ENCODE data around the gene AHI1. TPM values are rescaled to one million over a fixed set of nuclear protein-coding genes. Genes with fewer than 3 reads are reported as not detected.

Gene AHI1
- total RNA-seq, result 20.0 TPM

DNA sequence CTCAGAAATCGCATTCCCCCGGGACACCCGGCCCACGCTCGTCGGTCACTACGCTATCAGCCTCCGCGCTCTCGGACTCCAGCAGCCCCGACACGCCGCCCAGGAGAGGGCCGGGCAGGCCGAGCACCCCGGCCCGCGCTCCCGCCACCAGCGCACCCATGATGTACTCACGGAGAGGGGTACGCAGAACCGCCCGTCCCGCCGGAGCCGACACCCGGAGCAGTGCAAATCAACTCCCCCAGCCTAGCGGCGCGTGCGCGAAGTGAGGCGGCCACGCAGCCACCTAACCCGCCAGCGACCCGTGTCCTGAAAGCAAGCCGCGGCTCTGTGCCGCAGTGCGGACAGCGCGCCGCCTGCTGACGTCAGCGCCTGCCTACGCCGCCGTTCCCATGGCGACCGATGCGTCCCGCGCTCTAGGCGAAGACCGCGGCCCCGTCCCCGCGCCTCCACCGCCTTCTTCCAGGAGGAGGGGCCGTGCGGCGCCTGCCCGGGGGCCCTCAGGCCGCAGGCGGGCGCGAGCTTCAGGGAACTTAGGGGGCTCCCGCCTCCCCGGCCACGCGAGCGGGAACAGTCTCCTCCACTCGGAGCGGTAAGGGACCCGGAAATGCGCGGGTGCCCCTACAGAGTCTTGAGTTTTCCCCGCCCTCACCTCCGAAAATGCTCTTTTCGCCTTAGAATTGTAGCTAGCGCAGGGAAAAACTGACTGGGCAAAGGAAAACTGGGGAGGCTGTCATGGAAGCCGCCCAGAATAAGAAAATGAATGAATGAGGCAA, at the start of gene AHI1:
TSS of gene AHI1 (minus strand) at position 329 of the 773 bp plus-strand sequence. CDS start 5,503 bp downstream, outside the sequence.
- DNase-seq (ENCODE audit: low spot score), result peak; percentile 95

DNA sequence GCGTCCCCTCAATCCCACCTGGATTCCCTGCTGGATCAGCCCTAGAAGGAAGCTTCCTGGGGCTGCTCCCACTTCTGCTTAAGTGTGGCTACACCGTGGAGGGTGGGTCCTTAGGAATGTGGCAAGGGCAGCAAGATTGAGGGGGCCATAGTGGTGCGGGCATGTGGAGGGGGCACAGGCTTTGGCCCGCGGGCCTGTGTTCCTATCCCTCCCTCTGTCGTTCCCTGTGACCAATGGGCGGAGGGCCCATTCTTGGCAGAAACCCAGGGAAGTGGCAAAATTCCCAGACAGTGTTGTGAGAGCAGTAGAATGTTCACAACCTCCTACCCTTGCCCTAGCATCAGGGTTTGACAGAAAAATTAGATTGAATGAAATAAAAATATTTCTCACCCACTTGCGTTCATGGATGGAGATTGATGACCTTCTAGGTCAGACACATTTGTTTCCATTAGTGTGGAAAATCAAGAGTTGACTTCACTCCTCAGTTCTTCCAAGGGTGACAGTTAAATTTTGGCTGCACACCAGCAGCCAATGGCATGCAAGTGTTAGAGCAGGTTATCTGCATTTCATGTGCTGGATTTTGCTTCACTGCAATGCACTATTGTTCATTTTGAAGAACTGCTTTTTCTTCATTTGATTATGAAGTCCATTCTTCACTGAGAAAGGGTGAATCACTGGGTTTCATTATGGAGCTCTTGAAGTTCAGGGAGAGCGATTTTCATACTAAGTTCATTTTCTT, 49.3 kb upstream of the AHI1 start:
- DNase-seq (ENCODE audit: low spot score), result no peak

DNA sequence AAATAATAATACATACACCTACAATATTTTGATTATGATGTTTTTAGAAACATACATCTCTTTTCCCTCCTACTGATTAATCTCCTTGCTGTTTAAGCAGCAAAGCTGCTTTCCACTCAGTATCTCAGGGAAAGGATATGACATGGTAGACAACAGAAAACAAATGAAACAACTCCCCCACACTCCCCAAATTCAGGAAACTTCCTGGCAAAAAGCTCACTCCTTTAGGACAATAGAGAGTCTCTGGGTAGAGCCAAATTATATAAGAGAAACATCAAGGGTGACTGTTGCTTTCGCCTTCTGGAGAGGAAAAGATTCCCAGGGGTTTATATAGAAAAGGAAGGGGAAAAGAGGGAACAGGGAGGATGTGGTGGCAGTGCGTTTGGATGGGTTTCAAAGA, 48.7 kb upstream of the AHI1 start:
- no peak for DNase-seq (ENCODE audit: low spot score)

DNA sequence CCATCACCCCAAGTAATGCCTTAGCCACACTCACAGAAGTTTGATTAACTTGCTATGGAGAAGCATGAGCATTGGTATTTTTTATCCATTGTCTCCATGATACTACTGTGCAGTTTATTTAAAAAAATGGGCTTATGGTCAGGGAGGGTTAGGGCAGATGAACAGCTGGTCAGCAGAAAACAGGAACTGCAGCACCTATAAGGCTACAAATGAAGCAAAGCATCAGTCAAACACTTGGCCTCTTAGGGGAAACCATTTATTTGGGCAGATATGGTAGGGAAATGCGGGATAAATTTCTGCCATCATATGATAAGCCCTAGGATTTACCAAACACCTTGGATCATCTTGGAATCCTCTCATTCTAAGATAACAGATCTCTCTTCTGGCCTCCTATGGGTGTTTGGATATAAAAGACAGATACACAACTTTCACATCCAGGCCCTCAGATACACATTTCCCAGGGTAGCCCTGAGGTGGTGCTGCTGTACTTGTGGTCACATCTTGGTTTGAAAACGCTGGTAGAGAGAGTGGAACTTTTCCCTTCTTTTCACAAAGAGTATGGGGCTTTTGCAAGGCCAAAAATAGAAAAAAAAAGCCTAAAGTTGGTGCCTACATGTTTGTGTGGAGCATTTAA, 42.8 kb upstream of the AHI1 start:
- no peak for DNase-seq (ENCODE audit: low spot score)

DNA sequence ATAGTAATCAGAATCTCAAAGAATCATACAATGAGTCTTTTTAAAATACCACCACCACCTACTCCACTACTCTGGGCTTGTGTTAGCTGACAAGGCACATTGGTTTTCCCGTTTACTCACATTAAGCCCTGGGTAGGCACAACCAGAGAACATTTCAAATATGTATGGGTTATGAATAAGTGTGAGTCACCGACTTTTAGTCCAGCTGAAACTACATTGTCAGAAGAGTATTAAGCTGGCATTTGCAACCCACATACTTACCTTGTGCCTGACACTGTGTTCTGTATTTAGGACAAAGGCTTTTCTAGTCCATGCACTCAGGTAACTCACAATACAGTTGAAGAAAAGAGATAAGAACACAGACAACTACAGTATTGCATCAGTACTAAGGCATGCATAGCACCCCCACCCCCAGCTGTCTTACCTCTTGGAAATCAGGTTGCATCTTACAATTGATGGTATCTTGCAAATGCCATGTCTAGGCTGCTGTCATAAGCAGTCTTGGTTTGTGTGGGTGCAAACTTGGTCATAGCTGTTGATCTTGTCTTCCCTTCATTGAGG, 40.3 kb upstream of the AHI1 start:
- DNase-seq (ENCODE audit: low spot score), result no peak

DNA sequence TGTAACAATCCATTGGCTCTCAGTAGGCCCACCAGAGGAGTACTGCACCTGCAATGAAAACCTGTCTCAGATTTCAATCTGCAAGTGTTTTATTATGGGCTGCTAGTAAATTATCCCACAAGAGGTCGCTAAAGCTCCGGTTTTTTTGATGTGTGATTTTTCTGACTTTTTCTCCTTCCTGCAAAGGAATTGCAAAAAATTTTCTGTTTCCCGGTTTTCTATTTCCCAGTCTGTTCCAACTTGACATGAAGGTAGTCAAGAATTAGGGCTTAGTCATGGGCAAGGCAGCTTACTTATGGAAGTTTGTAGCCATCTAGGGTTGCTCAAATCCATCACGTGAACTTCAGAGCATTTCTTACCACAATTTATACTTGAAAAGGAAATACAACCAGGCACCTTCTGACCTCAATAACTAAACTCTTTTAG, 38.5 kb upstream of the AHI1 start:
- no peak for DNase-seq (ENCODE audit: low spot score)

DNA sequence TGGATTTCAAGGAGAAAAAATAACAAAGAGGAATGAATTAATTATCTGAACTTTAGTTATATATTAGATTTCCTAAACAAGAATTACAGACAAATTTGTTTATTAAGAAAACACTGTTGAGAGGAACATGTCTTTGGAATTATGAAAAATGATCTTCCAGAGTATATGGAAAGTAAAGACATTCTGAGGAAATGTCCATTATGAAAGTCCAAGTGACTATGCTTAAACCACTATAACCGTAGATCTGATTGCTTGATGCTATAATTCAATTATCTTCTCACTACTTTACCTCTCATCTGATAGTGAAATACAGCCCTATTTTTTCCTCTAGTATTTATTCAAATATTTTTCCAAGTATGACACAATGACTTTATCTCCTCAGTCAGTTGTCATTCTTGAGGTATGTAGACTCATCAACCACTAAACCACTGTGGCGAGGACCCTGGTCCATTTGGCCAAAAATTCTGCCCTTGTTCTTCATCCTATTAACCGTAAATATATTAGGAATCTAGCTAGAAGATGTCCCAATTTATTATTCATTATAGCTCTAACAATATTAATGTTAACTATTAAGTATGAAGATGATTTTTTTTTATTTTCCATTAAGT, 37.3 kb upstream of the AHI1 start:
- DNase-seq (ENCODE audit: low spot score), result no peak

DNA sequence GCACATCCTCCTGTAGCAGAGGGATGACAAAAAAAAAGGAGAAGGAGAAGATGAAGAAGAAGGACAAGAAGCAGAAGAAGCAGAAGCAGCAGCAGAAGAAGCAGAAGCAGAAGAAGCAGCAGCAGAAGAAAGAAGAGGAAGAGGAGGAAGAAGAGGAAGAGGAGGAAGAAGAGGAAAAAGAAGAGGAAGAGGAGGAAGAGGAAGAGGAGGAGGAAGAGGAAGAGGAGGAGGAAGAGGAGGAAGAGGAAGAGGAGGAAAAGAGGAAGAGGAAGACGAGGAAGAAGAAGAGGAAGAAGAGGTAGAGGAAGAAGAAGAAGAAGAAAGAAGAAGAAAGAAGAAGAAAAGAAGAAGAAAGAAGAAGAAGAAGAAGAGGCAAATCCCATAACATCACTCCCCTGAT, 35.0 kb upstream of the AHI1 start:
- DNase-seq (ENCODE audit: low spot score), result no peak

DNA sequence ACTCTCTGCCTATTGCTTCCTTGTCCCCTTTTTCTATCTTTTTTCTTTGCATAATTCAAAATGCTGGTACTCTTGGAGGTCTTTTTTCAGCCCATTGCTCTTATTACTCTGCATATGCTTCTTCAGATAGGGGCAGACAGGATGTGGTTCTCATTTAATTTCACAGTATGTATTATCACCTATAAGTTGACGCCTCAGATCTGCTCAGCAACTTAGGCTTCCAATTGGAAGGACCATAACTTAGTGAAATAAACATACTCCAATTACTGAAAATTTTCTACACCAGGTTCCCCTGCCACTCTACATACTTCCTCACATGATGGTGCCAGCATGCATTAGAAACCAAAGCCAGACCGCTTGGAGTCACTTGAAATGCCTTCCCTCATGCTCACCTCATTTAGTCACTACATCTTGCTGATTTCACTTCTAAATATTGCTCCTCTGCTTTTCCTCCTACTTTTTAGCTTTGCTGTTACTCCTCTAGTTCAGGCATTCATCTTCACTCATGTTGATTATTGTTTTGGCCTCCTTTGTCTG, 34.5 kb upstream of the AHI1 start:
- DNase-seq (ENCODE audit: low spot score), result no peak

DNA sequence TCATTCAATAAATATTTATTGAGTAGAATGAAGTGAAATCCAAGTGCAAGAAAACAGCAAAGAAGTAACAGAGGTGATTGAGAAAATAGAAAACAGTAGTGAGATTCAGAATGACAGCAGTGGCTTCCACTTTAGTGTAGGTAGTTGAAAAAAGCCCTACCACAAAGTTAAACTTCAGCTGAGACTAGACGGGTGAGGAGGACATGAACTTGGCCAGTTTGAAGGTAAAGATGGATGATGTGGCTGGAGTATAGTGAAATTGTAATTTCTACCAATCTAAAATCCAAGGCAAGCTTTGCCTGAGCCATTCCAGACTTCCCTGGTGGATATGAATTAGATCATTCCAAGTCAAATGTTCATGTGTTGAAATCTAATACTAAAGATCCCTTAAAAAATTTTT, 32.6 kb upstream of the AHI1 start:
- DNase-seq (ENCODE audit: low spot score), result no peak

DNA sequence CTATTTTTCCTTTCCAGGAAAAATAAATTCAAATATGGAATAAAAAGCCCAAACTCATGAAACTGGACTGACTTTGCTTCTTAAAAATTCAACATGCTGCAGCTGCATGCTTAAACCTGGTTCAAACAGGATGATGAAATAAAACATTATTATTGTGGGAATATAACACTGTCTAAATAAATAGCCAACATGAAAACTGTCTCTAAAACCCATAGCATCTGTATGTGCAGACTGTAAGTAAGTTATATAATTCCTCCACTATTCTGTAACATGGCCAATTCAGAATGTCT, 30.4 kb upstream of the AHI1 start:
- DNase-seq (ENCODE audit: low spot score), result no peak

DNA sequence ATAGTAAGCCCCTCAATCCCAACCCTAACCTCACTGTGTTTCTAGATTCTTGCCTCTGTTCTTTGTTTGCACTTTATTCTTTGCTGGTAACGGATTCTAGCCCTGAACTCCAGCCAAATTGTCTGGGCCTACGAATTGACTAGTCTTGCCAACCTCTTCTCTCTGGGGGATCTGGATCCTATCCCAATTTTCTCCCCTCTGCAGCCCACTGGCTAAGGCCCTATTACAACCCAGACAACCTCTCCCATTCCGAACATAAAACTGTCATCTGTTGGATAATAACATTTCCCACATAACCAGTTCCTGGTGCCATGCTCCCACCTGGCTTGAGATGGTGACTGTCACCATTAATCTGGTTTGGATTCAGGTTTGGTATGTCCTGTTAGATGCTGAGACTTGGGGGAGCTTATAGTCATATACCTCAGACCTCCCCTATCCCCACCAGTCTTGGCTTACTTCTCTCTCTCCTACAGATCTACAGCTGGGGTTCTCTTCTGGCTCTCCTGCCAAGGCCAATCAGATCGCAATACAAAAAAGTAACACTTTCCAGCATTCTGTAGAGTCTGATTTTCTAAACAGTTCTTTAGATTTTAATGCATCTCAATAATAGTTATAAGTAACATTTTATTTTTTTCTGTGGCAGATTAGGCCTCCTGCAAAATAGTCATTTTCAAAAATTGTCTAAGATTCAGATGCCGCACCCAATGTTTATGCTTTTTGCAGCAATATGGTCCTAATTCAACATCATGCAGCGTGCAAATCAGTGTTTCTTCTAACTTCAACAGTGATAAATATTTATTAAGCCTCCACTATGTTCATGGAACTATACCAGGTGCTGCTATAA, 29.8 kb upstream of the AHI1 start:
- no peak for DNase-seq (ENCODE audit: low spot score)

DNA sequence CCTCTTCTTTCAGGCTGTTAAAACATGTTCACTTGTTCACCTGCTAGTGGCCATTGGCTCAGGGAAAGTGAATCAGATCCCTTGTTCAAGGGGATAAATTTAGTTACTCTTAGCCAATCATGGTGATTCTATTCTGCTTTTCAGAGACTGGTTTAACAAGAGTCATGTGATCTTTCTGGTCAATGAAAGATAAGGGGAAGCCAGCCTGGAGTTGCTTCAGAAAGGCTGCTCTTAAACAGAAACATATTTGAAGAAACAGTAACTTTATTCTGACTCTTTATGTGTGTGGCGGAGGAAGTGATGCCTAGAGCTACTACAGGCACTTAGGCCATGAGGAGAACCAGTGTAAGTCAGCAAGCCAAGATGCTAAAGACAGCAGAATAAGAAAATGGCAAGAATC, 28.1 kb upstream of the AHI1 start:
- DNase-seq (ENCODE audit: low spot score), result no peak

DNA sequence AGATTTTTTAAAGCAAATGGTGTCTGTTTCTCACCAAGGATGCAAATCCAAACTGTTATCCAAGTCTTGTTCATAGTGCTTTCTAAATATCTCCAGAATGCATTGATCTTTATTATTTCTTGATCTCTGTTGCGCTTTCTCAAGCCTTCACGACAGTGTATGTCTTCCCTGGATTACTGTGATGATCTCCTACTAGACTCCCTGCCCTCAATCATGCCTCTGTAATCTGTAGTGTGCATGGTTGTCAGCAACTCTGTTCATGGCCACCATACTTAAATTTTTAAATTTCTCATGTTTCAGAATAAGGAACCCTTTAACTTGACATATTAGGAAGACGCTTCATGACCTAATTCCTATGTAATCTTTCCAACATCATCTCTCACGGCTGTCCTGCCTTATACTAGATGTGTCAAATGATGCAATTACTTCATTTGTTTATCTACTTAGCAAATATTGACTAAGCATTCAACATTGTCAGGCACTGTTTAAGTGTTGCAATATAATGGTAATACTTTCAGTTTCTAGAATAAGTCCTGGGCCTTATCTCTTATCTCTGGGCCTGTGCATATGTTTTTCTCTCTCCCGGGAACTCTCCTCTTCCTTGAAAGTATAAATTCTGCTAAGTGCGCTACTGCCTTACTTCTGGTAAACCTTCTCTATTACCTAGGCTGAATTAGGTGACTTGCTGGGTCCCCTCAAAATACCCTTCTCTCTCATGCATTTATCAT, 25.6 kb upstream of the AHI1 start:
- DNase-seq (ENCODE audit: low spot score), result no peak

DNA sequence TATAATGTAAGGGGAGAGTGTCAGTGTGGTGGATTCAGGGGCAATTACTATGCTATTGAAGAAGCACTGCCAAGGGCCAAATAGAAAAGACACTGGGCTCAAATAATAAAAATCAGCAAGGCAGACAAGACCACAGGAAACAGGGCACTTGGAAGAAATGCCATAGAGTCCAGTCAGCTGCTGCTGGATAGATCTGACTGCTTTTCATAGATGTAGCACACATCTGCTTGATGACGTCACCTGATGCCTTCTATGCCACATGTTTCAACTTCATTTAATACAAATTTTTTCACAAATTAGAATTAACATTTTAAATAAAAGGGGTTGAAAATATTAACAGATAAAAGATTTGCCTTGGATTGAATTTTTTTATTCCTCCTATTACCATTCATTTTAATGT, 23.9 kb upstream of the AHI1 start:
- DNase-seq (ENCODE audit: low spot score), result no peak

DNA sequence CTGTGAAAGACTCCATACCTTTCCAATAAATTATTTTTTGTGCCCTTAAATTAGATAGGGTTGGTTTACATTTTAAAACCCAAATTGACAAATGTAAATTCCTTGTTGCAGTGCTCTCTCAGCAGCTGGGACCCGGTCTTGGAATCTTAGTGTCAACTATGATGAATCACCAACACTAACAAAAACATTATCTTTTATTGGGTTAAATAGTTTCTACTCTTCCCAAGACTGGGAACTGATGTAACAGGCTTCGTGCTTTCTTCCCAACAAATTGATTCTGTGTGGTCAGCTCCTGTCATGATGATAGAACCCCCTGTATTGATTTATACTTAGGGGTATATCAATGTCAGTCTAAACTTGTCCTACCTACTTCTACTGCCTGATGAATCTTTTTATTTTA, 23.2 kb upstream of the AHI1 start:
- no peak for DNase-seq (ENCODE audit: low spot score)

DNA sequence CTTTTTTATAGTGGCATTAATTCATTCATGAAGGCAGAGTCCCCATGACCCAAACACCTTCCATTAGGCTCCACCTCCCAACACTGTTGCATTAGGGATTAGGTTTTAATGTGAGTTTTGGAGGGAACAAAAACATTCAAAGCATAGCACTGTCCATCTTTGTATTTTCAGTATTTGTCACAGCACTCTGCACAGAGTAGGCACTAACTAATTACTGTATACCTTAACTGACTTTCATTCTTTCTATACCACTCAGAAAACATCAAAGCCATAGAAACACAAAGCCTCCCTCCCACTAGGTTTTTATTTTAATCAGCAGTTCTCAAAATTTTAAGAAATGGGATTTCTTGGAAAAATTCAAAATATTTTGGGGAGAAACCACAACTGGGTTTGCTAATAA, 21.8 kb upstream of the AHI1 start:
- no peak for DNase-seq (ENCODE audit: low spot score)

DNA sequence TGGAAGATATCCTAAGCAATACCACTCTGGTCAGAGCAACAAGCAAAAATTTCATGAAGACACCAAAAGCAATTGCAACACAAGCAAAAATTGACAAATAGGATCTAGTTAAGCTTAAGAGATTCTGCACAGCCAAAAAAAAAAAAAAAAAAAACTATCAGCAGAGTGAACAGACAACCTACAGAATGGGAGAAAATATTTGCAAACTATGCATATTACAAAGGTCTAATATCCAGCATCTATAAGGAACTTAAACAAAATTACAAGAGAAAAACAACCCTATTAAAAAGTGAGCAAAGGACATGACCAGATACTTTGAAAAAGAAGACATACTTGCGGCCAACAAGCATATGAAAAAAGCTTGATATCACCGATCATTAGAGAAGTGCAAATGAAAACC, 20.0 kb upstream of the AHI1 start:
- DNase-seq (ENCODE audit: low spot score), result no peak

DNA sequence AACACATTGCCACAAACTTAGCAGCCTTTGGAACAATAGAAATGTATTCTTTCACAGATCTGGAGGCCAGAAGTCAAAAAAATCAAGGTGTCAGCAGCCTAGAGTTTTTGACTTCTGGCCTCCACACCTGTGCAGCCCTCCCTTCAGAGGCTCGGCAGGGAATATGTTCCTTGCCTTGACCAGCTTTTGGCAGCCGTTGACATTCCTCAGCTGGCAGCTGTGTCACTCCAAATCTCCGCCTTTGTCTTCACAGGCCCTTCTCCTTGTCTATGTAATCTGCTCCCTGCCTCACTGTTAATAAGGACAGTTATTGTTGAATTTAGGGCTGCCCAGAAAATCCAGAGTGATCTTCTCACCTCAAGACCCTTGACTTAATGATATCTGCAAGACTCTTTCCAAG, 17.2 kb upstream of the AHI1 start:
- DNase-seq (ENCODE audit: low spot score), result no peak

DNA sequence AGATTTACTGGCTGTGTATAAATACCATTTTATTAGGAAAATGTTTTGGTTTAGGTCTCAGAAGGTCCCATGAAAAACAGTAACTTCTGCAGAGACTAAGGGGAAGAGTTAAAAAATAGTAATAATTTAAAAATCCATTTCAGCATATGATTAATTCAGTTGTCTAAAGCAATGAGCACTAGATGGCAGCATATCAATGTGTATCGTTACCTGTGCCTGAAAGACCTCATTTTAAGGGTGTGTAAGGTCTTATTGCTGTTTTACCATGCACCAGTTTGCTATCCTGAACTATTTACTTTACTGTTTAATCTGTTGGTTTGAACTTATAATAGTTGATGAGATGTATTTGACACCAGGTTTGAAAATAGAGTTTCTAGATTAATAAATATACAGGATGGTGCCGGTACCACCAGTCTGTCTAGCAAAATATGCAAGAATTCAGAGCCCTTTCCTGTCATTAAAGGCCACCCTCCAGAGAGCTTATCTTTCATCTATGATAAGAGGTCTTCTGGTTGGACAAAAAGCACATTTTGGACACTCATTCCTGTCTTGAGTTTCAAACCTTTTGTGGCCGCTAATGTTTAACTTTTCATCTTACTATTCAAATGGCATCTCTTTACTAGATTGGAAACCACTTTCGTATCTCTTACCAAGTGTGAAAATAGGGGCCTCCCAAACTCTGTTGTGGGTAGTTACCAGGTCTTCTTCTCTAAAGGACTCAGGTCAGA, 8.9 kb upstream of the AHI1 start:
- no peak for DNase-seq (ENCODE audit: low spot score)
